K562 (cell line): ENCODE data around the gene GLMN. TPM values are rescaled to one million over a fixed set of nuclear protein-coding genes. Genes with fewer than 3 reads are reported as not detected.

Experiments
- ATAC-seq: fragments of 200-7000 bp; cut with Tn5 transposase; 3 replicates; pipeline ENCODE4 v1.9.1; 2020; ENCODE audit warnings: moderate library complexity
- BruUV-seq: library from RNA; stranded (reverse); fragments of 400-500 nt; replicated peaks from 2 replicates; lab custom pipeline; 2021; lab: Mats Ljungman, UMichigan
- CTCF ChIA-PET: fragments of 300-600 bp; formaldehyde crosslinking; extraction: SDS; loops from one replicate; lab custom pipeline; 2021; ENCODE audit warnings: low intra/inter-chr PET ratio; lab: Yijun Ruan, JAX
- POLR2A ChIA-PET: fragments of 300-600, 350-650 bp; sonication (Branson Sonifier 250); formaldehyde crosslinking; extraction: SDS; loops from one replicate; lab custom pipeline; 2021; ENCODE audit warnings: antibody characterized with exemption, inconsistent platforms; lab: Yijun Ruan, JAX
- DNase-seq, 4 experiments: peaks; one replicate each; pipeline versions ENCODE4 v3.0.0 to v3.0.0-alpha.2; 2011 to 2018; ENCODE audit warnings: low spot score in 3 of 4, mixed read lengths in 3 of 4; ENCODE audit errors: extremely low read depth in 1 of 4
- FAIRE-seq: peaks from 2 replicates; lab custom pipeline; 2011; peaks lifted over from hg19 to GRCh38; lab: Jason Lieb, UNC
- H2AFZ ChIP-seq: 2 replicates; pipeline ENCODE4 v1.6.0; 2011; ENCODE audit warnings: low read depth, low read length, control low read depth, inconsistent platforms
- H3K27ac ChIP-seq: fragments of 200-600 bp; 3 replicates; pipeline ENCODE4 v1.8.0; 2011; ENCODE audit warnings: low read depth, mild to moderate bottlenecking, control low read depth, inconsistent platforms, low read length, moderate library complexity, mixed read lengths; ENCODE audit errors: extremely low read depth
- H3K27me3 ChIP-seq, 2 experiments: fragments of 300-600 bp in 1 of 2; 2 replicates in 1 of 2; 3 replicates in 1 of 2; pipeline versions ENCODE4 v1.6.0 to v1.8.0; 2011; ENCODE audit warnings: inconsistent platforms in 2 of 2, low read length in 2 of 2, mild to moderate bottlenecking in 1 of 2, mixed read lengths in 1 of 2, moderate library complexity in 1 of 2; ENCODE audit not compliant: control insufficient read depth in 2 of 2, insufficient read depth in 2 of 2
- H3K36me3 ChIP-seq: fragments of 300-600 bp; 3 replicates; pipeline ENCODE4 v1.8.0; 2011; ENCODE audit warnings: mild to moderate bottlenecking, low read length, inconsistent platforms; ENCODE audit not compliant: control insufficient read depth, insufficient read depth
- H3K4me1 ChIP-seq, 2 experiments: fragments of 200-600 bp in 1 of 2; replicated peaks in 1 of 2; 2 replicates in 1 of 2; 3 replicates in 1 of 2; pipeline versions ENCODE4 v1.5.1 to v1.8.0; 2011; ENCODE audit warnings: inconsistent platforms in 2 of 2, low read length in 2 of 2, mild to moderate bottlenecking in 1 of 2, mixed read lengths in 1 of 2, moderate library complexity in 1 of 2; ENCODE audit not compliant: control insufficient read depth in 2 of 2, insufficient read depth in 2 of 2
- H3K4me2 ChIP-seq: 2 replicates; pipeline ENCODE4 v1.6.1; 2011; ENCODE audit warnings: low read length, control low read depth, inconsistent platforms, mixed read lengths; ENCODE audit not compliant: insufficient read depth
- H3K4me3 ChIP-seq: fragments of 200-600 bp; sonication (generic), shearing (Covaris generic); 2 replicates; pipeline ENCODE4 v1.5.1; 2016; ENCODE audit warnings: control low read depth, inconsistent platforms
- H3K79me2 ChIP-seq: fragments of 200-600 bp; 3 replicates; pipeline ENCODE4 v1.8.0; 2011; ENCODE audit warnings: low read length, inconsistent platforms; ENCODE audit not compliant: control insufficient read depth, insufficient read depth
- H3K9ac ChIP-seq, 2 experiments: 2 replicates each; pipeline versions ENCODE4 v1.6.0 to v1.6.1; 2011; ENCODE audit warnings: low read depth in 2 of 2, low read length in 2 of 2, control low read depth in 1 of 2, inconsistent platforms in 1 of 2, mild to moderate bottlenecking in 1 of 2, mixed read lengths in 1 of 2; ENCODE audit not compliant: insufficient read depth in 1 of 2
- H3K9me1 ChIP-seq: one replicate; pipeline ENCODE4 v1.6.0; 2011; ENCODE audit warnings: inconsistent platforms, mild to moderate bottlenecking, low read length, moderate library complexity; ENCODE audit not compliant: control insufficient read depth, insufficient read depth
- H3K9me3 ChIP-seq: replicated peaks from 2 replicates; pipeline ENCODE4 v1.5.1; 2011; ENCODE audit warnings: low read depth, low read length, inconsistent platforms; ENCODE audit not compliant: control insufficient read depth, insufficient read depth
- H4K20me1 ChIP-seq: replicated peaks from 2 replicates; pipeline ENCODE4 v1.6.1; 2011; ENCODE audit warnings: low read length, inconsistent platforms, mixed read lengths; ENCODE audit not compliant: control insufficient read depth, insufficient read depth
- CBX3 ChIP-seq, 2 experiments: IDR thresholded peaks; 1 replicate in 1 of 2; 2 replicates in 1 of 2; pipeline ENCODE4 v1.6.1; 2012; ENCODE audit warnings: inconsistent platforms in 2 of 2, low read length in 2 of 2, borderline replicate concordance in 1 of 2, control low read depth in 1 of 2
- MEF2A ChIP-seq: IDR thresholded peaks from 2 replicates; pipeline ENCODE4 v1.6.1; 2011; ENCODE audit warnings: low read depth, mild to moderate bottlenecking, low read length, moderate library complexity; ENCODE audit not compliant: control insufficient read depth
- MEF2D ChIP-seq: conservative IDR thresholded peaks from 2 replicates; pipeline ENCODE4 v1.6.1; 2016; ENCODE audit warnings: low read depth, missing genetic modification characterization, missing compliant biosample characterization
- SP1 ChIP-seq: sonication (generic); formaldehyde crosslinking; IDR thresholded peaks from 2 replicates; pipeline ENCODE4 v1.8.1; 2022; ENCODE audit warnings: mild to moderate bottlenecking, missing genetic modification reagents
- TRIM24 ChIP-seq, 2 experiments: fragments of 450-650 bp; IDR thresholded peaks; 2 replicates each; pipeline ENCODE4 v1.6.1; 2016
- TRIM28 ChIP-seq: fragments of 450-650 bp; IDR thresholded peaks from 2 replicates; pipeline ENCODE4 v1.6.1; 2017
- ZNF280A ChIP-seq: fragments of 450-650 bp; IDR thresholded peaks from 2 replicates; pipeline ENCODE4 v1.6.1; 2018; ENCODE audit warnings: mild to moderate bottlenecking, low read depth; ENCODE audit not compliant: partially characterized antibody
- ZNF395 ChIP-seq: fragments of 200-800 bp; sonication (Bioruptor generic); IDR thresholded peaks from 2 replicates; pipeline ENCODE4 v1.6.1; 2017; ENCODE audit warnings: missing genetic modification characterization, missing compliant biosample characterization
- WGBS: fragments of 100-300 bp; shearing (Covaris generic); methylation state at CpG from one replicate; pipeline ENCODE4 v1.1.6; 2016; ENCODE audit warnings: low coverage, mixed read lengths; ENCODE audit not compliant: insufficient coverage; ENCODE audit errors: missing lambda C conversion rate; 5-methylcytosine and 5-hydroxymethylcytosine counted together
- in situ Hi-C: fragments of 300-500 bp; cut with MboI; formaldehyde crosslinking; loops from 4 replicates; pipeline ENCODE4 v1.15.0; 2018; ENCODE audit warnings: inconsistent platforms, mixed read lengths
- intact Hi-C: fragments of 100-400 bp; cut with micrococcal nuclease; formaldehyde crosslinking; loops from 2 replicates; pipeline ENCODE4 v1.14.2; 2022
- polyA plus RNA-seq, 8 experiments: library from polyadenylated mRNA; depleted of rRNA in 4 of 8; stranded (reverse) in 5 of 8; unstranded in 3 of 8; fragments of >200 nt; fragmentation: Nextera tagmentation in 2 of 8; fragmentation: Illumina TruSeq in 1 of 8; extraction: Ambion mirVana in 2 of 8; extraction: Trizol in 1 of 8; gene quantifications; 2 replicates each; pipeline versions ENCODE4 v1.2.1 to v1.2.3, GENCODE V29; 2011 to 2014; ENCODE audit warnings: inconsistent platforms in 1 of 8, missing spikeins in 1 of 8
- total RNA-seq, 7 experiments: library from RNA; depleted of rRNA in 6 of 7; stranded (reverse); fragments of >200 nt in 6 of 7; fragmentation: Illumina TruSeq in 2 of 7; extraction: Trizol in 2 of 7; gene quantifications; 2 replicates each; pipeline versions ENCODE4 v1.2.1 to v1.2.3, GENCODE V29; 2011 to 2021; ENCODE audit warnings: low replicate concordance in 1 of 7

Gene GLMN
- total and polyA plus RNA-seq, 9 of the 15 experiments (the other 6 are each of a cell fraction or from before 2014, with no cell fraction given) = 13.0 to 24.8 (median 19.0) TPM

- H3K4me1 ChIP-seq = no peaks in the 10 kb centered on the region; a peak in 1 of 5 replicates
- WGBS = 92% methylated on average over 4 of the region's 4 CpGs
- no peak overlapping the region for H3K4me3 ChIP-seq
- no peak for ATAC-seq
- TF ChIP-seq TRIM24 (IDR thresholded peaks at IDR 0.05) (peak in 1 of 2 experiments; percentile 69; a peak in 2 of 4 replicates), MEF2D (tag) (0 out of 2 replicates have a peak, but pooled peaks have one; percentile 54), ZNF395 (no peak), ZNF280A (peak; percentile 79), CBX3 (IDR thresholded peaks at IDR 0.05; ENCODE audit: borderline replicate concordance in 1 of 2, low read length in 2 of 2) (peak in 1 of 2 experiments; percentile 77; a peak in 2 of 3 replicates), MEF2A (peak; percentile 59; the same call in 1 of the 2 replicates), SP1 (CRISPR knock-in tag) (no peak), TRIM28 (peak; percentile 89)
- TF ChIP-seq, all 486 proteins: peak for 6
- POLR2A ChIA-PET = no interaction called here
- H3K4me2 ChIP-seq = no peak overlapping the region
- no peaks in the 10 kb centered on the region for H3K27me3 ChIP-seq
- H3K9ac ChIP-seq = no peak overlapping the region
- no peaks in the 10 kb centered on the region for H3K79me2 ChIP-seq
- no TSS peak for BruUV-seq
- intact Hi-C loops = no loop called here
- CTCF ChIA-PET = no interaction called here
- H3K27ac ChIP-seq = no peak overlapping the region
- H3K9me3 ChIP-seq = peaks cover 9% of the 10 kb centered on the region
- peaks cover 28% of the 10 kb centered on the region; the same call in 2 of the 3 replicates for H3K36me3 ChIP-seq
- no peak overlapping the region for H2AFZ ChIP-seq
- no peaks in the 10 kb centered on the region for H3K9me1 ChIP-seq
- H4K20me1 ChIP-seq = no peaks in the 10 kb centered on the region
- FAIRE-seq (no peak), DNase-seq (no peak)
- in situ Hi-C loops = no loop called here
Observed at GRCh38 chr1:92327794-92328193, 29.0 kb upstream of the GLMN start.
